ENCODE measurements around the gene ZFYVE9.

GRCh38 chr1:52180176-52180575, 38.3 kb downstream of the ZFYVE9 start:
- TF ChIP-seq POLR2AphosphoS5 (IDR thresholded peaks at IDR 0.05) (no peak), EP300 (conservative IDR thresholded peaks at IDR 0.05; ENCODE audit: poor library complexity, severe bottlenecking) (no peak), REST (IDR thresholded peaks at IDR 0.05; ENCODE audit: borderline replicate concordance) (no peak)
- TF ChIP-seq, protein P1, sequence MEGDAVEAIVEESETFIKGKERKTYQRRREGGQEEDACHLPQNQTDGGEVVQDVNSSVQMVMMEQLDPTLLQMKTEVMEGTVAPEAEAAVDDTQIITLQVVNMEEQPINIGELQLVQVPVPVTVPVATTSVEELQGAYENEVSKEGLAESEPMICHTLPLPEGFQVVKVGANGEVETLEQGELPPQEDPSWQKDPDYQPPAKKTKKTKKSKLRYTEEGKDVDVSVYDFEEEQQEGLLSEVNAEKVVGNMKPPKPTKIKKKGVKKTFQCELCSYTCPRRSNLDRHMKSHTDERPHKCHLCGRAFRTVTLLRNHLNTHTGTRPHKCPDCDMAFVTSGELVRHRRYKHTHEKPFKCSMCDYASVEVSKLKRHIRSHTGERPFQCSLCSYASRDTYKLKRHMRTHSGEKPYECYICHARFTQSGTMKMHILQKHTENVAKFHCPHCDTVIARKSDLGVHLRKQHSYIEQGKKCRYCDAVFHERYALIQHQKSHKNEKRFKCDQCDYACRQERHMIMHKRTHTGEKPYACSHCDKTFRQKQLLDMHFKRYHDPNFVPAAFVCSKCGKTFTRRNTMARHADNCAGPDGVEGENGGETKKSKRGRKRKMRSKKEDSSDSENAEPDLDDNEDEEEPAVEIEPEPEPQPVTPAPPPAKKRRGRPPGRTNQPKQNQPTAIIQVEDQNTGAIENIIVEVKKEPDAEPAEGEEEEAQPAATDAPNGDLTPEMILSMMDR (IDR thresholded peaks at IDR 0.05; ENCODE audit: poor library complexity, severe bottlenecking) = no peak
